HepG2 (cell line): ENCODE results near the gene PRKCG. TPM values are rescaled to one million over a fixed set of nuclear protein-coding genes. Genes with fewer than 3 reads are reported as not detected.

Experiments
- ARID4A ChIP-seq: sonication (generic); formaldehyde crosslinking; IDR thresholded peaks from 2 replicates; pipeline ENCODE4 v1.5.0; 2020; ENCODE audit warnings: mild to moderate bottlenecking, missing genetic modification reagents, borderline replicate concordance
- ATAD3A ChIP-seq: sonication (generic); formaldehyde crosslinking; IDR thresholded peaks from 2 replicates; pipeline ENCODE4 v1.4.0; 2020; ENCODE audit warnings: missing genetic modification reagents
- FOXJ3 ChIP-seq: sonication (generic); formaldehyde crosslinking; IDR thresholded peaks from 2 replicates; pipeline ENCODE4 v1.4.0; 2020; ENCODE audit warnings: missing genetic modification reagents, mild to moderate bottlenecking, borderline replicate concordance
- HHEX ChIP-seq: IDR thresholded peaks from 2 replicates; pipeline ENCODE4 v1.6.1; 2016; ENCODE audit warnings: control low read depth
- JDP2 ChIP-seq: sonication (generic); formaldehyde crosslinking; IDR thresholded peaks from 2 replicates; pipeline ENCODE4 v1.8.1; 2022; ENCODE audit warnings: missing genetic modification reagents, borderline replicate concordance
- JUNB ChIP-seq: sonication (generic); formaldehyde crosslinking; IDR thresholded peaks from 2 replicates; pipeline ENCODE4 v1.8.0; 2022; ENCODE audit warnings: missing genetic modification reagents, mild to moderate bottlenecking, borderline replicate concordance
- MLX ChIP-seq: IDR thresholded peaks from 2 replicates; pipeline ENCODE4 v1.6.1; 2016
- ONECUT2 ChIP-seq: sonication (generic); formaldehyde crosslinking; IDR thresholded peaks from 2 replicates; pipeline ENCODE4 v1.4.0; 2020; ENCODE audit warnings: missing genetic modification reagents
- PAWR ChIP-seq: sonication (generic); formaldehyde crosslinking; IDR thresholded peaks from 2 replicates; pipeline ENCODE4 v1.4.0; 2020; ENCODE audit warnings: missing genetic modification reagents, mild to moderate bottlenecking, borderline replicate concordance
- PRMT3 ChIP-seq: sonication (generic); formaldehyde crosslinking; IDR thresholded peaks from 2 replicates; pipeline ENCODE4 v1.8.1; 2022; ENCODE audit warnings: low read depth, mild to moderate bottlenecking, moderate library complexity, missing genetic modification reagents, borderline replicate concordance
- WIZ ChIP-seq: sonication (generic); formaldehyde crosslinking; IDR thresholded peaks from 2 replicates; pipeline ENCODE4 v1.5.1; 2020; ENCODE audit warnings: mild to moderate bottlenecking, missing genetic modification reagents
- ZFP62 ChIP-seq: sonication (generic); formaldehyde crosslinking; IDR thresholded peaks from 2 replicates; pipeline ENCODE4 v1.4.0; 2020; ENCODE audit warnings: missing genetic modification reagents
- ZGPAT ChIP-seq: IDR thresholded peaks from 2 replicates; pipeline ENCODE4 v1.6.1; 2016; ENCODE audit warnings: mild to moderate bottlenecking
- ZNF235 ChIP-seq: sonication (generic); formaldehyde crosslinking; IDR thresholded peaks from 2 replicates; pipeline ENCODE4 v1.8.1; 2023; ENCODE audit warnings: mild to moderate bottlenecking, missing genetic modification reagents, borderline replicate concordance
- ZNF317 ChIP-seq: sonication (generic); formaldehyde crosslinking; IDR thresholded peaks from 2 replicates; pipeline ENCODE4 v1.5.0; 2020; ENCODE audit warnings: mild to moderate bottlenecking, missing genetic modification reagents
- ZNF383 ChIP-seq: sonication (generic); formaldehyde crosslinking; IDR thresholded peaks from 2 replicates; pipeline ENCODE4 v1.4.0; 2020; ENCODE audit warnings: missing genetic modification reagents, mild to moderate bottlenecking, borderline replicate concordance
- ZNF597 ChIP-seq: sonication (generic); formaldehyde crosslinking; IDR thresholded peaks from 2 replicates; pipeline ENCODE4 v1.5.0; 2020; ENCODE audit warnings: missing genetic modification reagents
- ZNF691 ChIP-seq: sonication (generic); formaldehyde crosslinking; IDR thresholded peaks from 2 replicates; pipeline ENCODE4 v1.4.0; 2020; ENCODE audit warnings: missing genetic modification reagents, low read depth, mild to moderate bottlenecking, borderline replicate concordance
- ZNF749 ChIP-seq: sonication (generic); formaldehyde crosslinking; IDR thresholded peaks from 2 replicates; pipeline ENCODE4 v1.8.0; 2022; ENCODE audit warnings: mild to moderate bottlenecking, missing genetic modification reagents, moderate library complexity, borderline replicate concordance
- ZNF816 ChIP-seq: sonication (generic); formaldehyde crosslinking; IDR thresholded peaks from 2 replicates; pipeline ENCODE4 v1.8.0; 2022; ENCODE audit warnings: missing genetic modification reagents, mild to moderate bottlenecking, borderline replicate concordance
- polyA plus RNA-seq, 8 experiments: library from polyadenylated mRNA; depleted of rRNA in 3 of 8; stranded (reverse) in 7 of 8; unstranded in 1 of 8; fragments of >200 nt; fragmentation: Illumina TruSeq in 4 of 8; extraction: Trizol in 4 of 8; gene quantifications; 2 replicates each; pipeline versions ENCODE4 v1.2.1 to v1.2.3, GENCODE V29; 2011 to 2016; ENCODE audit warnings: low read depth in 4 of 8, missing spikeins in 1 of 8, mixed read lengths in 1 of 8; ENCODE audit not compliant: insufficient read depth in 1 of 8
- total RNA-seq, 5 experiments: library from RNA; depleted of rRNA; stranded (reverse); fragments of >200 nt; fragmentation: Illumina TruSeq; extraction: Trizol; gene quantifications; 2 replicates each; pipeline ENCODE4 v1.2.3, GENCODE V29; 2016; ENCODE audit warnings: low read depth in 1 of 5

PRKCG gene
- total and polyA plus RNA-seq, 2 of the 13 experiments (the other 11 are each of a cell fraction or from before 2014, with no cell fraction given) = 0.02 to 0.03 TPM

- TF ChIP-seq ZNF317 (CRISPR knock-in tag) (peak; percentile 59; the same call in 1 of the 2 replicates), ZGPAT (CRISPR knock-in tag) (peak; percentile 86), ZNF816 (CRISPR knock-in tag) (0 out of 2 replicates have a peak, but pooled peaks have one; percentile 34), ZNF749 (CRISPR knock-in tag) (0 out of 2 replicates have a peak, but pooled peaks have one; percentile 41), PRMT3 (CRISPR knock-in tag) (0 out of 2 replicates have a peak, but pooled peaks have one; percentile 53), ZNF597 (CRISPR knock-in tag) (no peak), ZNF691 (CRISPR knock-in tag) (no peak), ZFP62 (CRISPR knock-in tag) (no peak), JUNB (no peak; the same call in 1 of the 2 replicates), PAWR (CRISPR knock-in tag) (no peak), ZNF383 (CRISPR knock-in tag) (no peak), ATAD3A (CRISPR knock-in tag) (no peak), MLX (CRISPR knock-in tag) (peak; percentile 80), ONECUT2 (CRISPR knock-in tag) (no peak), HHEX (CRISPR knock-in tag) (peak; percentile 85), WIZ (no peak), JDP2 (CRISPR knock-in tag) (no peak), ZNF235 (CRISPR knock-in tag) (no peak), ARID4A (CRISPR knock-in tag) (peak; percentile 58; the same call in 1 of the 2 replicates), FOXJ3 (CRISPR knock-in tag) (peak; percentile 93; the same call in 1 of the 2 replicates)
Observed at GRCh38 chr19:53864308-53864836, 17.6 kb upstream of the PRKCG start (continued).
